HepG2 (cell line): ENCODE results near the gene HNRNPA1. TPM values are rescaled to one million over a fixed set of nuclear protein-coding genes. Genes with fewer than 3 reads are reported as not detected.

Experiments used
- MEF2D ChIP-seq: sonication (generic); formaldehyde crosslinking; IDR thresholded peaks from 2 replicates; pipeline ENCODE4 v1.5.1; 2020; ENCODE audit warnings: mild to moderate bottlenecking, missing genetic modification reagents
- PHB2 ChIP-seq: fragments of 450-650 bp; IDR thresholded peaks from 2 replicates; pipeline ENCODE4 v1.6.1; 2018; ENCODE audit not compliant: partially characterized antibody
- PHF8 ChIP-seq: sonication (generic); formaldehyde crosslinking; IDR thresholded peaks from 2 replicates; pipeline ENCODE4 v1.5.0; 2020; ENCODE audit warnings: missing genetic modification reagents
- RAD21 ChIP-seq: fragments of 450-650 bp; formaldehyde crosslinking; IDR thresholded peaks from 2 replicates; pipeline ENCODE4 v1.5.0; 2020; ENCODE audit warnings: mild to moderate bottlenecking
- STAT6 ChIP-seq: sonication (generic); formaldehyde crosslinking; IDR thresholded peaks from 2 replicates; pipeline ENCODE4 v1.4.0; 2020; ENCODE audit warnings: missing genetic modification reagents, mild to moderate bottlenecking, borderline replicate concordance
- ZBTB20 ChIP-seq: sonication (generic); formaldehyde crosslinking; IDR thresholded peaks from 2 replicates; pipeline ENCODE4 v1.8.1; 2023; ENCODE audit warnings: missing genetic modification reagents, low read depth, mild to moderate bottlenecking, borderline replicate concordance
- ZNF260 ChIP-seq: sonication (generic); formaldehyde crosslinking; IDR thresholded peaks from 2 replicates; pipeline ENCODE4 v1.4.0; 2020; ENCODE audit warnings: missing genetic modification reagents, low read depth, mild to moderate bottlenecking, borderline replicate concordance
- ZNF496 ChIP-seq: sonication (generic); formaldehyde crosslinking; IDR thresholded peaks from 2 replicates; pipeline ENCODE4 v1.8.1; 2023; ENCODE audit warnings: mild to moderate bottlenecking, moderate library complexity, missing genetic modification reagents; ENCODE audit not compliant: insufficient replicate concordance
- ZNF670 ChIP-seq: sonication (generic); formaldehyde crosslinking; IDR thresholded peaks from 2 replicates; pipeline ENCODE4 v1.8.0; 2022; ENCODE audit warnings: mild to moderate bottlenecking, missing genetic modification reagents, borderline replicate concordance
- ZNF879 ChIP-seq: sonication (generic); formaldehyde crosslinking; IDR thresholded peaks from 2 replicates; pipeline ENCODE4 v1.8.1; 2023; ENCODE audit warnings: missing genetic modification reagents
- polyA plus RNA-seq, 8 experiments: library from polyadenylated mRNA; depleted of rRNA in 3 of 8; stranded (reverse) in 7 of 8; unstranded in 1 of 8; fragments of >200 nt; fragmentation: Illumina TruSeq in 4 of 8; extraction: Trizol in 4 of 8; gene quantifications; 2 replicates each; pipeline versions ENCODE4 v1.2.1 to v1.2.3, GENCODE V29; 2011 to 2016; ENCODE audit warnings: low read depth in 4 of 8, missing spikeins in 1 of 8, mixed read lengths in 1 of 8; ENCODE audit not compliant: insufficient read depth in 1 of 8
- total RNA-seq, 5 experiments: library from RNA; depleted of rRNA; stranded (reverse); fragments of >200 nt; fragmentation: Illumina TruSeq; extraction: Trizol; gene quantifications; 2 replicates each; pipeline ENCODE4 v1.2.3, GENCODE V29; 2016; ENCODE audit warnings: low read depth in 1 of 5
- TF ChIP-seq, protein P1 (sequence below): sonication (generic); formaldehyde crosslinking; IDR thresholded peaks from 2 replicates; pipeline ENCODE4 v1.4.0; 2020; ENCODE audit warnings: missing genetic modification reagents, low read depth, mild to moderate bottlenecking, borderline replicate concordance
- TF ChIP-seq, protein P2 (sequence below): sonication (generic); formaldehyde crosslinking; conservative IDR thresholded peaks from 2 replicates; pipeline ENCODE4 v1.4.0; 2020; ENCODE audit warnings: missing genetic modification reagents
- TF ChIP-seq, protein P3 (sequence below): sonication (generic); formaldehyde crosslinking; IDR thresholded peaks from 2 replicates; pipeline ENCODE4 v1.5.0; 2020; ENCODE audit warnings: mild to moderate bottlenecking, missing genetic modification reagents, borderline replicate concordance
- TF ChIP-seq, protein P4 (sequence below): sonication (generic); formaldehyde crosslinking; IDR thresholded peaks from 2 replicates; pipeline ENCODE4 v1.8.0; 2022; ENCODE audit warnings: missing genetic modification reagents, mild to moderate bottlenecking, moderate library complexity, borderline replicate concordance

The HNRNPA1 gene
- total and polyA plus RNA-seq, 2 of the 13 experiments (the other 11 are each of a cell fraction or from before 2014, with no cell fraction given): 535 to 1,820 TPM

DNA sequence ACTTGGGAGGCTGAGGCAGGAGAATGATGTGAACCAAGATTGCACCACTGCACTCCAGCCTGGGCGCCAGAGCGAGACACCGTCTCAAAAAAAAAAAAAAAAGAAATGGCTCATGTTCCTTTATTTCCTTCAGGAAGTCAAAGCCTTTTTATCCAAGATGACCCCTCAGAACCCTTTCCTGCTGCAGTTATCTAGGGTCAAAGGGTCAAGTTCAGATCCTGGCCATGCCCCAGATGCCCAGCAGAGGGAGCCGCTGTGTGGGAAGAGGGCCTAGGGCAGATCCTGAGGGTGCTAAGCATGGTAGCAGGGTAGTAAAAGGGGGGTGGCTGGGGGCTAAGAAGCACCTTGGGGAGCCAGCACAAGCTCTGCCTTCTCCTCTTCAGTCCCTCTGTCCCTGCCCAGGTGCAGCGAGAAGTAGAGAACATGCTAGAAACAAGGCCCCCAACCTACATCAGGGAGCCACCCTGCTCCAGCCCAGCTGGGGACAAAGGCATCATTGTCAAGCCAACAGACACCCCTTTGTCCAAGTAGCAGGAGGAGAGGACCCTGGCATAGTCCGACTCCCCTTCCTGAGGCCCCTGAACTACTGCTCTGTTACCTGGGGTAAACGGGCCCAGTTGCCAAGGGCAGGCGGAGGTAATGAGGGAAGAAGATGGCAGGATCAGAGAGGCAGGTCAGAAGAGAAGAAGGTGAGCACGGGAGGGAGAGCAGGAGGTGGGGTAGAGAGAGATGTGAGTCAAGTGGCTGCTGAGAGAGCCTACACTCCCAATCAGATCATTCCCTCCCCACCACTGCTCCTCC lies 13.8 kb downstream of the HNRNPA1 start (continued):
- no peak for TF ChIP-seq ZNF496 (CRISPR knock-in tag)
- peak; percentile 64; the same call in 1 of the 2 replicates for TF ChIP-seq MEF2D (CRISPR knock-in tag)
- TF ChIP-seq STAT6 (CRISPR knock-in tag): no peak
- TF ChIP-seq, protein P1, sequence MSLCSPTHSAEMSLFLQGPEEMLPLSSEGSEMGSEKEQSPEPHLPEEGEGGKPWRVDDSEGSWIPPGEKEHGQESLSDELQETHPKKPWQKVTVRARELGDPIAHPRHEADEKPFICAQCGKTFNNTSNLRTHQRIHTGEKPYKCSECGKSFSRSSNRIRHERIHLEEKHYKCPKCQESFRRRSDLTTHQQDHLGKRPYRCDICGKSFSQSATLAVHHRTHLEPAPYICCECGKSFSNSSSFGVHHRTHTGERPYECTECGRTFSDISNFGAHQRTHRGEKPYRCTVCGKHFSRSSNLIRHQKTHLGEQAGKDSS (CRISPR knock-in tag): no peak
- TF ChIP-seq ZNF879 (CRISPR knock-in tag): no peak
- TF ChIP-seq, protein P2, sequence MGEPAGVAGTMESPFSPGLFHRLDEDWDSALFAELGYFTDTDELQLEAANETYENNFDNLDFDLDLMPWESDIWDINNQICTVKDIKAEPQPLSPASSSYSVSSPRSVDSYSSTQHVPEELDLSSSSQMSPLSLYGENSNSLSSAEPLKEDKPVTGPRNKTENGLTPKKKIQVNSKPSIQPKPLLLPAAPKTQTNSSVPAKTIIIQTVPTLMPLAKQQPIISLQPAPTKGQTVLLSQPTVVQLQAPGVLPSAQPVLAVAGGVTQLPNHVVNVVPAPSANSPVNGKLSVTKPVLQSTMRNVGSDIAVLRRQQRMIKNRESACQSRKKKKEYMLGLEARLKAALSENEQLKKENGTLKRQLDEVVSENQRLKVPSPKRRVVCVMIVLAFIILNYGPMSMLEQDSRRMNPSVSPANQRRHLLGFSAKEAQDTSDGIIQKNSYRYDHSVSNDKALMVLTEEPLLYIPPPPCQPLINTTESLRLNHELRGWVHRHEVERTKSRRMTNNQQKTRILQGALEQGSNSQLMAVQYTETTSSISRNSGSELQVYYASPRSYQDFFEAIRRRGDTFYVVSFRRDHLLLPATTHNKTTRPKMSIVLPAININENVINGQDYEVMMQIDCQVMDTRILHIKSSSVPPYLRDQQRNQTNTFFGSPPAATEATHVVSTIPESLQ (CRISPR knock-in tag): 0 out of 2 replicates have a peak, but pooled peaks have one; percentile 49
- no peak; the same call in 1 of the 2 replicates for TF ChIP-seq PHF8
- TF ChIP-seq, protein P3, sequence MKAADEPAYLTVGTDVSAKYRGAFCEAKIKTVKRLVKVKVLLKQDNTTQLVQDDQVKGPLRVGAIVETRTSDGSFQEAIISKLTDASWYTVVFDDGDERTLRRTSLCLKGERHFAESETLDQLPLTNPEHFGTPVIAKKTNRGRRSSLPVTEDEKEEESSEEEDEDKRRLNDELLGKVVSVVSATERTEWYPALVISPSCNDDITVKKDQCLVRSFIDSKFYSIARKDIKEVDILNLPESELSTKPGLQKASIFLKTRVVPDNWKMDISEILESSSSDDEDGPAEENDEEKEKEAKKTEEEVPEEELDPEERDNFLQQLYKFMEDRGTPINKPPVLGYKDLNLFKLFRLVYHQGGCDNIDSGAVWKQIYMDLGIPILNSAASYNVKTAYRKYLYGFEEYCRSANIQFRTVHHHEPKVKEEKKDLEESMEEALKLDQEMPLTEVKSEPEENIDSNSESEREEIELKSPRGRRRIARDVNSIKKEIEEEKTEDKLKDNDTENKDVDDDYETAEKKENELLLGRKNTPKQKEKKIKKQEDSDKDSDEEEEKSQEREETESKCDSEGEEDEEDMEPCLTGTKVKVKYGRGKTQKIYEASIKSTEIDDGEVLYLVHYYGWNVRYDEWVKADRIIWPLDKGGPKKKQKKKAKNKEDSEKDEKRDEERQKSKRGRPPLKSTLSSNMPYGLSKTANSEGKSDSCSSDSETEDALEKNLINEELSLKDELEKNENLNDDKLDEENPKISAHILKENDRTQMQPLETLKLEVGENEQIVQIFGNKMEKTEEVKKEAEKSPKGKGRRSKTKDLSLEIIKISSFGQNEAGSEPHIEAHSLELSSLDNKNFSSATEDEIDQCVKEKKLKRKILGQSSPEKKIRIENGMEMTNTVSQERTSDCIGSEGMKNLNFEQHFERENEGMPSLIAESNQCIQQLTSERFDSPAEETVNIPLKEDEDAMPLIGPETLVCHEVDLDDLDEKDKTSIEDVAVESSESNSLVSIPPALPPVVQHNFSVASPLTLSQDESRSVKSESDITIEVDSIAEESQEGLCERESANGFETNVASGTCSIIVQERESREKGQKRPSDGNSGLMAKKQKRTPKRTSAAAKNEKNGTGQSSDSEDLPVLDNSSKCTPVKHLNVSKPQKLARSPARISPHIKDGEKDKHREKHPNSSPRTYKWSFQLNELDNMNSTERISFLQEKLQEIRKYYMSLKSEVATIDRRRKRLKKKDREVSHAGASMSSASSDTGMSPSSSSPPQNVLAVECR (CRISPR knock-in tag): peak; percentile 66; the same call in 1 of the 2 replicates
- TF ChIP-seq PHB2: no peak
- no peak for TF ChIP-seq ZNF260
- TF ChIP-seq, protein P4, sequence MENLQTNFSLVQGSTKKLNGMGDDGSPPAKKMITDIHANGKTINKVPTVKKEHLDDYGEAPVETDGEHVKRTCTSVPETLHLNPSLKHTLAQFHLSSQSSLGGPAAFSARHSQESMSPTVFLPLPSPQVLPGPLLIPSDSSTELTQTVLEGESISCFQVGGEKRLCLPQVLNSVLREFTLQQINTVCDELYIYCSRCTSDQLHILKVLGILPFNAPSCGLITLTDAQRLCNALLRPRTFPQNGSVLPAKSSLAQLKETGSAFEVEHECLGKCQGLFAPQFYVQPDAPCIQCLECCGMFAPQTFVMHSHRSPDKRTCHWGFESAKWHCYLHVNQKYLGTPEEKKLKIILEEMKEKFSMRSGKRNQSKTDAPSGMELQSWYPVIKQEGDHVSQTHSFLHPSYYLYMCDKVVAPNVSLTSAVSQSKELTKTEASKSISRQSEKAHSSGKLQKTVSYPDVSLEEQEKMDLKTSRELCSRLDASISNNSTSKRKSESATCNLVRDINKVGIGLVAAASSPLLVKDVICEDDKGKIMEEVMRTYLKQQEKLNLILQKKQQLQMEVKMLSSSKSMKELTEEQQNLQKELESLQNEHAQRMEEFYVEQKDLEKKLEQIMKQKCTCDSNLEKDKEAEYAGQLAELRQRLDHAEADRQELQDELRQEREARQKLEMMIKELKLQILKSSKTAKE (CRISPR knock-in tag): peak; percentile 75; the same call in 1 of the 2 replicates
- TF ChIP-seq ZNF670: no peak
- no peak for TF ChIP-seq ZBTB20 (CRISPR knock-in tag)
- TF ChIP-seq RAD21: peak; percentile 84
